Tibial artery (tissue), 4 donors: ENCODE measurements around the gene ATXN10.
"Not testable (repeated sequence)": the region's sequence is repeated elsewhere in the genome, so short reads cannot be mapped to it uniquely, and the experiment has no call there.

Experiments
- DNase-seq, 2 donors: peaks; one replicate each; pipeline ENCODE4 v3.0.0-alpha.2; 2019
- H3K27ac ChIP-seq, 2 donors: fragments of 200-600 bp; sonication (generic) in 1 of 2; 1 replicate in 1 of 2; 2 replicates in 1 of 2; pipeline ENCODE4 v1.5.1; 2018 to 2019; ENCODE audit warnings: mild to moderate bottlenecking in 1 of 2
- H3K27me3 ChIP-seq, 2 donors: fragments of 200-600 bp; sonication (generic) in 1 of 2; one replicate each; pipeline versions ENCODE4 v1.5.1 to v1.6.0; 2016 to 2019
- H3K36me3 ChIP-seq, 3 donors: fragments of 200-600 bp; sonication (generic) in 2 of 3; one replicate each; pipeline ENCODE4 v1.5.1; 2016 to 2019; ENCODE audit warnings: mild to moderate bottlenecking in 2 of 3
- H3K4me1 ChIP-seq, 4 donors: fragments of 200-600 bp; sonication (generic) in 2 of 4; 1 replicate in 3 of 4; 2 replicates in 1 of 4; pipeline ENCODE4 v1.5.1; 2016 to 2019
- H3K4me3 ChIP-seq, 2 donors: fragments of 200-600 bp; sonication (generic) in 1 of 2; 1 replicate in 1 of 2; 2 replicates in 1 of 2; pipeline ENCODE4 v1.5.1; 2018 to 2019; ENCODE audit warnings: mild to moderate bottlenecking in 2 of 2
- H3K9me3 ChIP-seq, 3 donors: fragments of 200-600 bp; sonication (generic) in 1 of 3; one replicate each; pipeline ENCODE4 v1.5.1; 2016 to 2019
- CTCF ChIP-seq, 2 experiments: fragments of 200-600 bp in 1 of 2; fragments of 450-650 bp in 1 of 2; IDR thresholded peaks; one replicate each; pipeline ENCODE4 v1.5.1; 2017 to 2019; ENCODE audit warnings: antibody characterized with exemption in 2 of 2, mild to moderate bottlenecking in 1 of 2, moderate library complexity in 1 of 2
- intact Hi-C: fragments of 100-400 bp; cut with DNase I; formaldehyde crosslinking; loops from one replicate; pipeline ENCODE4 v1.15.0; 2023; ENCODE audit warnings: low total_unique reads

Gene ATXN10

GRCh38 chr22:45790401-45790800 is 118.8 kb downstream of the ATXN10 start:
- H3K36me3 ChIP-seq: peaks cover 6 to 18% (median 16%) of the 10 kb centered on the region in 3 donors
- H3K9me3 ChIP-seq: peaks cover 0 to 6% (median 3%) of the 10 kb centered on the region in 3 donors
- intact Hi-C loops: no loop called here
- no peaks in the 10 kb centered on the region for H3K4me1 ChIP-seq
- no peak overlapping the region for H3K27ac ChIP-seq
- no peak overlapping the region for H3K4me3 ChIP-seq
- DNase-seq: no peak
- no peaks in the 10 kb centered on the region for H3K27me3 ChIP-seq
- TF ChIP-seq CTCF (IDR thresholded peaks at IDR 0.05): no peak

GRCh38 chr22:45793161-45793560 is 121.5 kb downstream of the ATXN10 start:
- no peaks in the 10 kb centered on the region for H3K4me1 ChIP-seq
- intact Hi-C loops: no loop called here
- no peak overlapping the region for H3K27ac ChIP-seq
- H3K27me3 ChIP-seq: no peaks in the 10 kb centered on the region
- peaks cover 24 to 34% (median 31%) of the 10 kb centered on the region in 3 donors for H3K36me3 ChIP-seq
- no peak for TF ChIP-seq CTCF (IDR thresholded peaks at IDR 0.05)
- peaks cover 5 to 14% (median 12%) of the 10 kb centered on the region in 3 donors for H3K9me3 ChIP-seq
- no peak overlapping the region for H3K4me3 ChIP-seq
- DNase-seq: no peak

GRCh38 chr22:45793892-45794291 is 122.3 kb downstream of the ATXN10 start:
- intact Hi-C loops: no loop called here
- peaks cover 5 to 14% (median 12%) of the 10 kb centered on the region in 3 donors for H3K9me3 ChIP-seq
- no peak for TF ChIP-seq CTCF (IDR thresholded peaks at IDR 0.05)

GRCh38 chr22:45796009-45796408 is 124.4 kb downstream of the ATXN10 start:
- H3K36me3 ChIP-seq: peaks cover 24 to 34% (median 34%) of the 10 kb centered on the region in 3 donors

More at GRCh38 chr22:45793892-45794291, 122.3 kb downstream of the ATXN10 start:
- no peaks in the 10 kb centered on the region for H3K27me3 ChIP-seq
- peaks cover 24 to 34% (median 34%) of the 10 kb centered on the region in 3 donors for H3K36me3 ChIP-seq
- H3K27ac ChIP-seq: no peak overlapping the region
- DNase-seq: no peak
- no peaks in the 10 kb centered on the region for H3K4me1 ChIP-seq
- no peak overlapping the region for H3K4me3 ChIP-seq

GRCh38 chr22:45799291-45799690 is 127.7 kb downstream of the ATXN10 start:
- intact Hi-C loops: no loop called here
- no peak for DNase-seq
- Histone ChIP-seq H3K9me3 (peaks cover 5 to 14% (median 12%) of the 10 kb centered on the region in 3 donors), H3K4me1 (no peaks in the 10 kb centered on the region), H3K27ac (no peak overlapping the region), H3K27me3 (no peaks in the 10 kb centered on the region), H3K36me3 (peaks cover 20 to 27% (median 24%) of the 10 kb centered on the region in 3 donors), H3K4me3 (no peak overlapping the region)
- no peak for TF ChIP-seq CTCF (IDR thresholded peaks at IDR 0.05)

More at GRCh38 chr22:45796009-45796408, 124.4 kb downstream of the ATXN10 start:
- H3K4me3 ChIP-seq, DNase-seq, intact Hi-C loops, H3K4me1 ChIP-seq, H3K27ac ChIP-seq, H3K27me3 ChIP-seq: not testable (repeated sequence)
- peaks cover 5 to 14% (median 12%) of the 10 kb centered on the region in 3 donors for H3K9me3 ChIP-seq

GRCh38 chr22:45802054-45802453 is 130.4 kb downstream of the ATXN10 start:
- Histone ChIP-seq H3K27me3 (no peaks in the 10 kb centered on the region), H3K36me3 (peaks cover 2 to 6% (median 6%) of the 10 kb centered on the region in 3 donors), H3K4me3 (no peak overlapping the region), H3K27ac (no peak overlapping the region), H3K9me3 (no peaks in the 10 kb centered on the region), H3K4me1 (no peaks in the 10 kb centered on the region)
- no peak for TF ChIP-seq CTCF (IDR thresholded peaks at IDR 0.05)
- no peak for DNase-seq
- intact Hi-C loops: no loop called here
